Measurements from ENCODE around the gene CNOT4.

DNA sequence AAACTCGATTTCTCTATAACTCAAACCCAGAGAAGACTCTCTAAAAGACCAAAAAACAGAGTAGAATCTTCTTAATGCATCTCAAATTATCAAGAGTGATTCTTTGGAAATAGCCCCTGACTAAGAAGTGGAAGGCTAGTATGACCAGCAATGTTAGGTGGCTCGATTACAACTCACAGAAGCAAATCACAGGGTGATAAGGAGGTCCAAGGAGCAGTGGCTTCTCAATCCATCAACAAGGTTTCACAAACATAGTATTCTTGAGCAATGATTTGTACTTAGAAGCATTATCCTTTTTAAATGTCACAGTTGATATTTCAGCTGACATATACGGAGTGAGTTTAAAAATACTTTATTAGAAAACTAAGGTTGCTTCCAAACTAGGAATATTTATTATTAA, 127.7 kb downstream of the CNOT4 start:
- TF ChIP-seq, protein P1, sequence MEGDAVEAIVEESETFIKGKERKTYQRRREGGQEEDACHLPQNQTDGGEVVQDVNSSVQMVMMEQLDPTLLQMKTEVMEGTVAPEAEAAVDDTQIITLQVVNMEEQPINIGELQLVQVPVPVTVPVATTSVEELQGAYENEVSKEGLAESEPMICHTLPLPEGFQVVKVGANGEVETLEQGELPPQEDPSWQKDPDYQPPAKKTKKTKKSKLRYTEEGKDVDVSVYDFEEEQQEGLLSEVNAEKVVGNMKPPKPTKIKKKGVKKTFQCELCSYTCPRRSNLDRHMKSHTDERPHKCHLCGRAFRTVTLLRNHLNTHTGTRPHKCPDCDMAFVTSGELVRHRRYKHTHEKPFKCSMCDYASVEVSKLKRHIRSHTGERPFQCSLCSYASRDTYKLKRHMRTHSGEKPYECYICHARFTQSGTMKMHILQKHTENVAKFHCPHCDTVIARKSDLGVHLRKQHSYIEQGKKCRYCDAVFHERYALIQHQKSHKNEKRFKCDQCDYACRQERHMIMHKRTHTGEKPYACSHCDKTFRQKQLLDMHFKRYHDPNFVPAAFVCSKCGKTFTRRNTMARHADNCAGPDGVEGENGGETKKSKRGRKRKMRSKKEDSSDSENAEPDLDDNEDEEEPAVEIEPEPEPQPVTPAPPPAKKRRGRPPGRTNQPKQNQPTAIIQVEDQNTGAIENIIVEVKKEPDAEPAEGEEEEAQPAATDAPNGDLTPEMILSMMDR (IDR thresholded peaks at IDR 0.05; ENCODE audit: low read depth, low read length), result no peak
- TF ChIP-seq EZH2phosphoT487 (IDR thresholded peaks at IDR 0.05; ENCODE audit: low read depth), result no peak
